Measurements from ENCODE around the gene PIGK. TPM values are rescaled to one million over a fixed set of nuclear protein-coding genes. Genes with fewer than 3 reads are reported as not detected.

The PIGK gene
- polyA plus RNA-seq, 1 donor (not counting 4 experiments of a cell fraction or from before 2014, with no cell fraction given) = 29.4 TPM

DNA sequence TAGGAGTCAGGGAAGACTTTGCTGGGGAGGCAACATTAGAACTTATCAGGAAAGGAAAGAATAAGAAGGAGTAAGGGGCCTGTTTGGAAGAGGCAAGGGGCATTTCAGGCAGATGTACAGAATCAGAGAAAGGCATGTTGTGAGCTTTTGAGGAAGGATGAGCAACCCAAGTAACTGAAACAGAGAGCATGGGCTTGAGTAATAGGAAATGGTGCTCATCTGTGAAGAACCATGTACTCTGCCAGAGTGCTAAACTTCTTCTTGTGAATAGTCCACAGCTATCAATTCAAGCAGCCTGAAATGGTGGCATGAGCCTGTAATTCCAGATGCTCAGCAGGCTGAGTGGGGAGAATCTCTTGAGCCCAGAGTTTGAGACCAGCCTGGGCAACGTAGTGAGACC lies 19.2 kb upstream of the PIGK start:
- H3K36me3 ChIP-seq (ENCODE audit: control insufficient read depth in 2 of 2, extremely low read depth in 1 of 2, insufficient read depth in 2 of 2, low read length in 2 of 2) = no peaks in the 10 kb centered on the region
- no peaks in the 10 kb centered on the region for H3K27me3 ChIP-seq (ENCODE audit: control insufficient read depth, extremely low read depth, insufficient read depth, low read length)
- H3K79me2 ChIP-seq (ENCODE audit: control insufficient read depth, insufficient read depth, low read length) = no peaks in the 10 kb centered on the region
- FAIRE-seq (no peak), DNase-seq (ENCODE audit: low read depth, low spot score) (no peak)
- H3K9me3 ChIP-seq (ENCODE audit: control insufficient read depth, low read depth, low read length) = no peaks in the 10 kb centered on the region
- no peak overlapping the region for H2AFZ ChIP-seq (ENCODE audit: control insufficient read depth, low read length)
- H3K9me1 ChIP-seq (ENCODE audit: control insufficient read depth, extremely low read depth, insufficient read depth, low read length) = no peaks in the 10 kb centered on the region
- H3K27ac ChIP-seq (ENCODE audit: control insufficient read depth, insufficient read depth, low read length) = no peak overlapping the region
- dilution Hi-C loops (cut with MboI; ENCODE audit: extremely low pct_ligation_motif_present, low sequenced_read_pairs) = no loop called here
- H3K4me3 ChIP-seq (ENCODE audit: control insufficient read depth in 2 of 3, extremely low read depth in 1 of 3, insufficient read depth in 2 of 3, low read depth in 1 of 3, low read length in 3 of 3) = no peak overlapping the region
- TF ChIP-seq EZH2 (IDR thresholded peaks at IDR 0.05; ENCODE audit: low read length) = no peak
- TF ChIP-seq, protein P1, sequence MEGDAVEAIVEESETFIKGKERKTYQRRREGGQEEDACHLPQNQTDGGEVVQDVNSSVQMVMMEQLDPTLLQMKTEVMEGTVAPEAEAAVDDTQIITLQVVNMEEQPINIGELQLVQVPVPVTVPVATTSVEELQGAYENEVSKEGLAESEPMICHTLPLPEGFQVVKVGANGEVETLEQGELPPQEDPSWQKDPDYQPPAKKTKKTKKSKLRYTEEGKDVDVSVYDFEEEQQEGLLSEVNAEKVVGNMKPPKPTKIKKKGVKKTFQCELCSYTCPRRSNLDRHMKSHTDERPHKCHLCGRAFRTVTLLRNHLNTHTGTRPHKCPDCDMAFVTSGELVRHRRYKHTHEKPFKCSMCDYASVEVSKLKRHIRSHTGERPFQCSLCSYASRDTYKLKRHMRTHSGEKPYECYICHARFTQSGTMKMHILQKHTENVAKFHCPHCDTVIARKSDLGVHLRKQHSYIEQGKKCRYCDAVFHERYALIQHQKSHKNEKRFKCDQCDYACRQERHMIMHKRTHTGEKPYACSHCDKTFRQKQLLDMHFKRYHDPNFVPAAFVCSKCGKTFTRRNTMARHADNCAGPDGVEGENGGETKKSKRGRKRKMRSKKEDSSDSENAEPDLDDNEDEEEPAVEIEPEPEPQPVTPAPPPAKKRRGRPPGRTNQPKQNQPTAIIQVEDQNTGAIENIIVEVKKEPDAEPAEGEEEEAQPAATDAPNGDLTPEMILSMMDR (optimal IDR thresholded peaks at IDR 0.05 in 1 of 3, IDR thresholded peaks at IDR 0.05 in 1 of 3, conservative IDR thresholded peaks at IDR 0.05 in 1 of 3; ENCODE audit: extremely low read depth in 1 of 3, insufficient read depth in 2 of 3, low read length in 3 of 3) = no peak
- no peaks in the 10 kb centered on the region for H4K20me1 ChIP-seq (ENCODE audit: control insufficient read depth, extremely low read depth, insufficient read depth, low read length)
- no peak overlapping the region for H3K9ac ChIP-seq (ENCODE audit: control insufficient read depth, extremely low read depth, insufficient read depth, low read length)
- no peak overlapping the region for H3K4me2 ChIP-seq (ENCODE audit: control insufficient read depth, extremely low read depth, insufficient read depth, low read depth, low read length)
- H3K4me1 ChIP-seq (ENCODE audit: control insufficient read depth, extremely low read depth, insufficient read depth, low read length) = no peaks in the 10 kb centered on the region

DNA sequence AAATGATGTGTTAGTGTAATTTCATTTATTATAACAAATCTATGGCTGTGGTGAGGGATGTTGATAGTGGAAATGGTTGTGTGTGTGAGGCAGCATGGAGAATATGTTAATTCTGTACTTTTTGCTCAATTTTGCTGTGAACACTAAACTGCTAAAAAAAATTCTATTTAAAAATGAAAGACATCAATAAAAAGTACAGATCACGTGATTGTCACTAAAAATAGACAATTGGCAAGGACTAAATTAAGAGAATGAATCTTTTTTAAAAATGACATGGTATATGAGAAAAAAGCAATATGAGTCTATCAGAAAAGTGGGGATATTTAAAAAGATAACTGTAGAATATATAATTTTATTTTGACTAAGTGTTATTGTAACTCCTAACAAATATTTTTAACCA lies 15.7 kb upstream of the PIGK start:
- dilution Hi-C loops (cut with MboI; ENCODE audit: extremely low pct_ligation_motif_present, low sequenced_read_pairs) = no loop called here
- Histone ChIP-seq H3K9ac (ENCODE audit: control insufficient read depth, extremely low read depth, insufficient read depth, low read length) (no peak overlapping the region), H3K9me1 (ENCODE audit: control insufficient read depth, extremely low read depth, insufficient read depth, low read length) (no peaks in the 10 kb centered on the region), H3K4me3 (ENCODE audit: control insufficient read depth in 2 of 3, extremely low read depth in 1 of 3, insufficient read depth in 2 of 3, low read depth in 1 of 3, low read length in 3 of 3) (no peak overlapping the region), H3K27me3 (ENCODE audit: control insufficient read depth, extremely low read depth, insufficient read depth, low read length) (no peaks in the 10 kb centered on the region), H2AFZ (ENCODE audit: control insufficient read depth, low read length) (no peak overlapping the region), H3K27ac (ENCODE audit: control insufficient read depth, insufficient read depth, low read length) (no peak overlapping the region), H3K4me2 (ENCODE audit: control insufficient read depth, extremely low read depth, insufficient read depth, low read depth, low read length) (no peak overlapping the region), H3K79me2 (ENCODE audit: control insufficient read depth, insufficient read depth, low read length) (no peaks in the 10 kb centered on the region), H3K4me1 (ENCODE audit: control insufficient read depth, extremely low read depth, insufficient read depth, low read length) (no peaks in the 10 kb centered on the region), H3K9me3 (ENCODE audit: control insufficient read depth, low read depth, low read length) (no peaks in the 10 kb centered on the region), H3K36me3 (ENCODE audit: control insufficient read depth in 2 of 2, extremely low read depth in 1 of 2, insufficient read depth in 2 of 2, low read length in 2 of 2) (no peaks in the 10 kb centered on the region), H4K20me1 (ENCODE audit: control insufficient read depth, extremely low read depth, insufficient read depth, low read length) (no peaks in the 10 kb centered on the region)
- no peak for FAIRE-seq
- TF ChIP-seq, protein P1 (optimal IDR thresholded peaks at IDR 0.05 in 1 of 3, IDR thresholded peaks at IDR 0.05 in 1 of 3, conservative IDR thresholded peaks at IDR 0.05 in 1 of 3; ENCODE audit: extremely low read depth in 1 of 3, insufficient read depth in 2 of 3, low read length in 3 of 3) = no peak
- no peak for TF ChIP-seq EZH2 (IDR thresholded peaks at IDR 0.05; ENCODE audit: low read length)
- DNase-seq (ENCODE audit: low read depth, low spot score) = no peak

All from keratinocyte (primary cell).